ENCODE measurements around the gene MPRIP.
"Not testable (repeated sequence)": the region's sequence is repeated elsewhere in the genome, so short reads cannot be mapped to it uniquely, and the experiment has no call there.

The MPRIP gene

GRCh38 chr17:17134051-17134956, 92.0 kb downstream of the MPRIP start:
- no peak overlapping the region for H3K4me3 ChIP-seq (ENCODE audit: low read depth, low read length)
- TF ChIP-seq CTCF (IDR thresholded peaks at IDR 0.05; ENCODE audit: control insufficient read depth, extremely low read depth, insufficient read depth), result no peak

GRCh38 chr17:17134957-17135333, 92.7 kb downstream of the MPRIP start:
- no peak for DNase-seq (ENCODE audit: low read depth)
- no peak overlapping the region for H3K4me3 ChIP-seq (ENCODE audit: low read depth, low read length)
- no peak for TF ChIP-seq CTCF (IDR thresholded peaks at IDR 0.05; ENCODE audit: control insufficient read depth, extremely low read depth, insufficient read depth)

More at GRCh38 chr17:17134051-17134956, 92.0 kb downstream of the MPRIP start:
- no peak for DNase-seq (ENCODE audit: low read depth)

GRCh38 chr17:17136221-17136620, 94.0 kb downstream of the MPRIP start:
- not testable (repeated sequence) for H3K4me3 ChIP-seq (ENCODE audit: low read depth, low read length); DNase-seq (ENCODE audit: low read depth)

- no peak for DNase-seq (ENCODE audit: low read depth)
- TF ChIP-seq CTCF (IDR thresholded peaks at IDR 0.05; ENCODE audit: control insufficient read depth, extremely low read depth, insufficient read depth), result no peak
- H3K4me3 ChIP-seq (ENCODE audit: low read depth, low read length), result no peak overlapping the region
These were observed 95.7 kb downstream of the MPRIP start for GRCh38 chr17:17137731-17138585.

GRCh38 chr17:17139972-17140589, 97.8 kb downstream of the MPRIP start:
- no peak for TF ChIP-seq CTCF (IDR thresholded peaks at IDR 0.05; ENCODE audit: control insufficient read depth, extremely low read depth, insufficient read depth)
- H3K4me3 ChIP-seq (ENCODE audit: low read depth, low read length), result no peak overlapping the region
- DNase-seq (ENCODE audit: low read depth), result no peak

- TF ChIP-seq CTCF (IDR thresholded peaks at IDR 0.05; ENCODE audit: control insufficient read depth, extremely low read depth, insufficient read depth), result no peak
- H3K4me3 ChIP-seq (ENCODE audit: low read depth, low read length), result no peak overlapping the region
- no peak for DNase-seq (ENCODE audit: low read depth)
These were observed 98.3 kb downstream of the MPRIP start for GRCh38 chr17:17140590-17140980.

GRCh38 chr17:17141279-17141678, 99.0 kb downstream of the MPRIP start:
- H3K4me3 ChIP-seq (ENCODE audit: low read depth, low read length), result no peak overlapping the region
- DNase-seq (ENCODE audit: low read depth), result no peak
- TF ChIP-seq CTCF (IDR thresholded peaks at IDR 0.05; ENCODE audit: control insufficient read depth, extremely low read depth, insufficient read depth), result no peak

All from LNCaP clone FGC (cell line).